A549 (cell line): ENCODE results near the gene TTYH2. TPM values are rescaled to one million over a fixed set of nuclear protein-coding genes. Genes with fewer than 3 reads are reported as not detected.

ENCODE experiments used
- ATAC-seq, 2 experiments: fragments of 200-7000 bp in 1 of 2; fragments of >200 bp in 1 of 2; cut with Nextera tagmentation in 1 of 2; cut with Tn5 transposase in 1 of 2; 3 replicates each; pipeline versions ENCODE4 v1.8.0 to v1.9.1; 2018 to 2020; ENCODE audit warnings: mild to moderate bottlenecking in 1 of 2, moderate library complexity in 1 of 2
- CTCF ChIA-PET: fragments of 300-600 bp; sonication (Branson Sonifier 250); formaldehyde crosslinking; extraction: SDS; loops from one replicate; lab custom pipeline; 2021; ENCODE audit warnings: antibody characterized with exemption, inconsistent platforms; lab: Yijun Ruan, JAX
- POLR2A ChIA-PET: fragments of 350-600 bp; formaldehyde crosslinking; extraction: SDS; loops from one replicate; lab custom pipeline; 2021; ENCODE audit warnings: antibody characterized with exemption, inconsistent platforms; lab: Yijun Ruan, JAX
- DNase-seq, 2 experiments: peaks; one replicate each; pipeline versions ENCODE4 v3.0.0 to v3.0.0-alpha.2; 2011 to 2016; ENCODE audit warnings: low read depth in 1 of 2, low spot score in 1 of 2
- FAIRE-seq: peaks from 2 replicates; lab custom pipeline; 2011; peaks lifted over from hg19 to GRCh38; lab: Jason Lieb, UNC
- H3K27ac ChIP-seq, 2 experiments: fragments of >200 bp; sonication (Bioruptor Twin); formaldehyde crosslinking; 3 replicates each; pipeline ENCODE4 v1.5.1; 2016 to 2017
- H3K4me1 ChIP-seq: fragments of >200 bp; sonication (Bioruptor Twin); formaldehyde crosslinking; 3 replicates; pipeline ENCODE4 v1.6.1; 2016
- H3K4me2 ChIP-seq: fragments of >200 bp; sonication (Bioruptor Twin); formaldehyde crosslinking; 3 replicates; pipeline ENCODE4 v1.6.1; 2016
- H3K4me3 ChIP-seq: fragments of >200 bp; sonication (Bioruptor Twin); formaldehyde crosslinking; 3 replicates; pipeline ENCODE4 v1.5.1; 2016
- H3K9me3 ChIP-seq: fragments of >200 bp; sonication (Bioruptor Twin); formaldehyde crosslinking; 3 replicates; pipeline ENCODE4 v1.6.1; 2016
- BHLHE40 ChIP-seq: IDR thresholded peaks from 2 replicates; pipeline ENCODE4 v1.6.1; 2012; ENCODE audit warnings: low read depth, low read length, inconsistent platforms
- CBX2 ChIP-seq: fragments of 200-600 bp; sonication (generic); IDR thresholded peaks from 2 replicates; pipeline ENCODE4 v1.6.1; 2016; ENCODE audit warnings: low read depth, mild to moderate bottlenecking, borderline replicate concordance
- ESRRA ChIP-seq: fragments of 150-350 bp; IDR thresholded peaks from 2 replicates; pipeline ENCODE4 v1.6.1; 2014; ENCODE audit warnings: mild to moderate bottlenecking, low read length, borderline replicate concordance
- FOSB ChIP-seq: fragments of 250-450 bp; sonication (Bioruptor Pico); IDR thresholded peaks from 2 replicates; pipeline ENCODE4 v1.5.0; 2020; ENCODE audit warnings: mild to moderate bottlenecking, moderate library complexity
- FOSL2 ChIP-seq, 2 experiments: fragments of 450-650 bp in 1 of 2; fragments of >200 bp in 1 of 2; sonication (Bioruptor Twin) in 1 of 2; formaldehyde crosslinking; IDR thresholded peaks; 2 replicates each; pipeline versions ENCODE4 v1.5.0 to v1.6.1; 2016 to 2020; ENCODE audit warnings: mild to moderate bottlenecking in 1 of 2, moderate library complexity in 1 of 2
- HEYL ChIP-seq: fragments of 250-450 bp; sonication (Bioruptor Pico); IDR thresholded peaks from 2 replicates; pipeline ENCODE4 v1.8.0; 2021; ENCODE audit warnings: mild to moderate bottlenecking, moderate library complexity
- HOXA7 ChIP-seq: fragments of 250-450 bp; sonication (Bioruptor Pico); IDR thresholded peaks from 2 replicates; pipeline ENCODE4 v1.5.0; 2020; ENCODE audit warnings: mild to moderate bottlenecking, moderate library complexity
- HOXB5 ChIP-seq: fragments of 250-450 bp; sonication (Bioruptor Pico); IDR thresholded peaks from 2 replicates; pipeline ENCODE4 v1.5.0; 2020; ENCODE audit warnings: mild to moderate bottlenecking, moderate library complexity
- JUN ChIP-seq, 2 experiments: fragments of >200 bp; sonication (Bioruptor Twin); formaldehyde crosslinking; IDR thresholded peaks; 2 replicates in 1 of 2; 3 replicates in 1 of 2; pipeline ENCODE4 v1.6.1; 2016 to 2017
- KDM1A ChIP-seq: fragments of 200-600 bp; sonication (generic); IDR thresholded peaks from 2 replicates; pipeline ENCODE4 v1.6.1; 2016; ENCODE audit warnings: low read depth, mild to moderate bottlenecking
- KDM5A ChIP-seq: fragments of 200-600 bp; sonication (generic); IDR thresholded peaks from 2 replicates; pipeline ENCODE4 v1.6.1; 2016; ENCODE audit warnings: antibody characterized with exemption, mild to moderate bottlenecking
- NFE2L2 ChIP-seq: fragments of 150-350 bp; conservative IDR thresholded peaks from 2 replicates; pipeline ENCODE4 v1.6.1; 2014; ENCODE audit warnings: low read length
- NPAS2 ChIP-seq: fragments of 250-450 bp; sonication (Bioruptor Pico); IDR thresholded peaks from 2 replicates; pipeline ENCODE4 v1.8.0; 2022; ENCODE audit warnings: mild to moderate bottlenecking, moderate library complexity, borderline replicate concordance
- NR3C1 ChIP-seq: fragments of >200 bp; sonication (Bioruptor Twin); formaldehyde crosslinking; IDR thresholded peaks from 3 replicates; pipeline ENCODE4 v1.6.1; 2017
- POLR2A ChIP-seq: IDR thresholded peaks from 2 replicates; pipeline ENCODE4 v1.6.1; 2012; ENCODE audit warnings: mild to moderate bottlenecking, low read length
- RFX5 ChIP-seq: fragments of 450-650 bp; IDR thresholded peaks from 2 replicates; pipeline ENCODE4 v1.7.1; 2014; ENCODE audit warnings: antibody characterized with exemption, mild to moderate bottlenecking, moderate library complexity
- ZC3H11A ChIP-seq: fragments of 450-650 bp; IDR thresholded peaks from 2 replicates; pipeline ENCODE4 v1.6.1; 2014; ENCODE audit warnings: antibody characterized with exemption, mild to moderate bottlenecking
- ZFP36 ChIP-seq: fragments of 450-650 bp; IDR thresholded peaks from 2 replicates; pipeline ENCODE4 v1.6.1; 2014; ENCODE audit warnings: borderline replicate concordance; ENCODE audit not compliant: partially characterized antibody
- ZNF302 ChIP-seq: fragments of 250-450 bp; sonication (Bioruptor Pico); IDR thresholded peaks from 2 replicates; pipeline ENCODE4 v1.9.0; 2021; ENCODE audit warnings: inconsistent platforms, mild to moderate bottlenecking, moderate library complexity
- WGBS: methylation state at CpG from one replicate; pipeline ENCODE4 v1.1.6; 2017; ENCODE audit errors: missing lambda C conversion rate; 5-methylcytosine and 5-hydroxymethylcytosine counted together
- polyA plus RNA-seq, 4 experiments: library from polyadenylated mRNA; depleted of rRNA in 3 of 4; stranded (reverse); fragments of >200 nt; fragmentation: RNase III in 1 of 4; extraction: RNeasy Plus Mini Kit Qiagen cat#74134 plus additional on column Dnase treatment in 1 of 4; gene quantifications; 2 replicates in 3 of 4; 3 replicates in 1 of 4; pipeline ENCODE4 v1.2.3, GENCODE V29; 2011 to 2017
- TF ChIP-seq, protein P1 (sequence below): IDR thresholded peaks from 2 replicates; pipeline ENCODE4 v1.6.1; 2012; ENCODE audit warnings: low read depth, borderline replicate concordance
- TF ChIP-seq, protein P2 (sequence below): fragments of 200-600 bp; sonication (generic); IDR thresholded peaks from 2 replicates; pipeline ENCODE4 v1.6.1; 2016; ENCODE audit warnings: antibody characterized with exemption, mild to moderate bottlenecking, moderate library complexity
- TF ChIP-seq, protein P3 (sequence below): IDR thresholded peaks from 2 replicates; pipeline ENCODE4 v1.6.1; 2012
- TF ChIP-seq, protein P4 (sequence below): fragments of >200 bp; sonication (Bioruptor Twin); formaldehyde crosslinking; IDR thresholded peaks from 3 replicates; pipeline ENCODE4 v1.5.1; 2016

Gene TTYH2
- polyA plus RNA-seq, 2 of the 4 experiments (the other 2 are of a cell fraction) = 1.4 to 1.7 TPM

DNA sequence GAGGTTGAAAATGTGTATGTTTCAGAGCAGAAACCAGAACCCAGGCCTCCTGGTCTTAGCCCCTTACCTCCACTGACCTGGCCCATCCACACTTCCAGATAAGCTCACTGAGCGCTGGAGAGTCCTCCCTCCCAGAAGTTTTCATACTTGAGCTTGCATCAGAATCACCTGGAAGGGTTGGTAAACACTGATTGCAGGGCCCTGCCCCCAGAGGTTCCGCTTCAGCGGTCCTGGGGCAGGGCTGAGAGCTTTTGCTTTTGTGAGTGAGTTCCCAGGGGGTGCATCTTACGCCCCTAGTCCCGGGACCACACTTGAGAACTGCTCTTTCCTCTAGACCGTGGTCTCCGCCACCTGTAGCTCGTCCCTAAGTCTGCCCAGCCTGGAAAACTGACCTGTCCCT is 20.6 kb downstream of the TTYH2 start:
- no peak overlapping the region for H3K4me3 ChIP-seq
- no peak overlapping the region for H3K27ac ChIP-seq
- ATAC-seq (no peak), FAIRE-seq (no peak), DNase-seq (no peak)
- H3K4me2 ChIP-seq = no peak overlapping the region
- no peaks in the 10 kb centered on the region for H3K4me1 ChIP-seq
- TF ChIP-seq, protein P1, sequence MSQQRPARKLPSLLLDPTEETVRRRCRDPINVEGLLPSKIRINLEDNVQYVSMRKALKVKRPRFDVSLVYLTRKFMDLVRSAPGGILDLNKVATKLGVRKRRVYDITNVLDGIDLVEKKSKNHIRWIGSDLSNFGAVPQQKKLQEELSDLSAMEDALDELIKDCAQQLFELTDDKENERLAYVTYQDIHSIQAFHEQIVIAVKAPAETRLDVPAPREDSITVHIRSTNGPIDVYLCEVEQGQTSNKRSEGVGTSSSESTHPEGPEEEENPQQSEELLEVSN = no peak
- TF ChIP-seq NR3C1 = no peak
- no peak for TF ChIP-seq KDM5A
- no peak for TF ChIP-seq FOSL2 (IDR thresholded peaks at IDR 0.05)
- TF ChIP-seq FOSL2 (CRISPR knock-in tag; IDR thresholded peaks at IDR 0.05) = no peak
- TF ChIP-seq, protein P2, sequence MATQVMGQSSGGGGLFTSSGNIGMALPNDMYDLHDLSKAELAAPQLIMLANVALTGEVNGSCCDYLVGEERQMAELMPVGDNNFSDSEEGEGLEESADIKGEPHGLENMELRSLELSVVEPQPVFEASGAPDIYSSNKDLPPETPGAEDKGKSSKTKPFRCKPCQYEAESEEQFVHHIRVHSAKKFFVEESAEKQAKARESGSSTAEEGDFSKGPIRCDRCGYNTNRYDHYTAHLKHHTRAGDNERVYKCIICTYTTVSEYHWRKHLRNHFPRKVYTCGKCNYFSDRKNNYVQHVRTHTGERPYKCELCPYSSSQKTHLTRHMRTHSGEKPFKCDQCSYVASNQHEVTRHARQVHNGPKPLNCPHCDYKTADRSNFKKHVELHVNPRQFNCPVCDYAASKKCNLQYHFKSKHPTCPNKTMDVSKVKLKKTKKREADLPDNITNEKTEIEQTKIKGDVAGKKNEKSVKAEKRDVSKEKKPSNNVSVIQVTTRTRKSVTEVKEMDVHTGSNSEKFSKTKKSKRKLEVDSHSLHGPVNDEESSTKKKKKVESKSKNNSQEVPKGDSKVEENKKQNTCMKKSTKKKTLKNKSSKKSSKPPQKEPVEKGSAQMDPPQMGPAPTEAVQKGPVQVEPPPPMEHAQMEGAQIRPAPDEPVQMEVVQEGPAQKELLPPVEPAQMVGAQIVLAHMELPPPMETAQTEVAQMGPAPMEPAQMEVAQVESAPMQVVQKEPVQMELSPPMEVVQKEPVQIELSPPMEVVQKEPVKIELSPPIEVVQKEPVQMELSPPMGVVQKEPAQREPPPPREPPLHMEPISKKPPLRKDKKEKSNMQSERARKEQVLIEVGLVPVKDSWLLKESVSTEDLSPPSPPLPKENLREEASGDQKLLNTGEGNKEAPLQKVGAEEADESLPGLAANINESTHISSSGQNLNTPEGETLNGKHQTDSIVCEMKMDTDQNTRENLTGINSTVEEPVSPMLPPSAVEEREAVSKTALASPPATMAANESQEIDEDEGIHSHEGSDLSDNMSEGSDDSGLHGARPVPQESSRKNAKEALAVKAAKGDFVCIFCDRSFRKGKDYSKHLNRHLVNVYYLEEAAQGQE = no peak
- TF ChIP-seq HOXA7 (CRISPR knock-in tag) = no peak
- TF ChIP-seq HOXB5 (CRISPR knock-in tag) = no peak
- TF ChIP-seq POLR2A = no peak
- no peak for TF ChIP-seq BHLHE40
- TF ChIP-seq RFX5 = no peak
- TF ChIP-seq, protein P3, sequence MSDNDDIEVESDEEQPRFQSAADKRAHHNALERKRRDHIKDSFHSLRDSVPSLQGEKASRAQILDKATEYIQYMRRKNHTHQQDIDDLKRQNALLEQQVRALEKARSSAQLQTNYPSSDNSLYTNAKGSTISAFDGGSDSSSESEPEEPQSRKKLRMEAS = no peak
- no peak for TF ChIP-seq KDM1A
- no peak for TF ChIP-seq NFE2L2
- no peak for TF ChIP-seq ZC3H11A
- no peak for TF ChIP-seq CBX2
- ChIA-PET CTCF (interaction anchor here (1.2 to 1.4 kb wide), 2 partner anchors 10 to 12 kb away, joined by 3 to 4 read pairs; no protein-coding TSS in a partner anchor), POLR2A (no interaction called here)
- WGBS = 79% methylated on average over 8 of the region's 8 CpGs
- H3K9me3 ChIP-seq = no peaks in the 10 kb centered on the region

DNA sequence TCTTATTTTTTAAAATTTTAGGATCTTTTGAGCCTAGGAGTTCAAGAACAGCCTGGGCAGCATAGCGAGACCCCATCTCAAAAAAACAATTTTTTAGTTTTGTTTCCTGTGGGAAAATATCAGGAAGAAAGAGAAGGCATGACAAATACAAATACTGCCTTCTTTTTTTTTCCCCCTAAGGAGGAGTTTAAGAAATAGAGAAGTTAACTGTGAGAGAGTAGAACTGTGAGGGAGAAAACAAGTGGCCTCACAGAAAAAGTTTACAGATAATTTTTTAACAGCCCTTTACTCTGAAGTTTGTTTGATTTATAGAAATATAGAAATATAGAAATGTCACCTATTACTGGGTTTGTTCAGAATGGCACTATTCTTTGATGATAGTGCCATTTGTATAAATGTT is 21.1 kb downstream of the TTYH2 start:
- no peak for FAIRE-seq
- CTCF ChIA-PET = interaction anchor here (1.4 kb wide), 1 partner anchor 10 kb away, joined by 4 read pairs; no protein-coding TSS in a partner anchor

More for the DNA sequence above, 21.1 kb downstream of the TTYH2 start:
- no peaks in the 10 kb centered on the region for H3K9me3 ChIP-seq
- H3K27ac ChIP-seq = no peak overlapping the region
- H3K4me3 ChIP-seq = no peak overlapping the region
- 47% methylated on average over 1 of the region's 1 CpG for WGBS
- no peak for TF ChIP-seq FOSB (CRISPR knock-in tag)
- TF ChIP-seq, protein P4, sequence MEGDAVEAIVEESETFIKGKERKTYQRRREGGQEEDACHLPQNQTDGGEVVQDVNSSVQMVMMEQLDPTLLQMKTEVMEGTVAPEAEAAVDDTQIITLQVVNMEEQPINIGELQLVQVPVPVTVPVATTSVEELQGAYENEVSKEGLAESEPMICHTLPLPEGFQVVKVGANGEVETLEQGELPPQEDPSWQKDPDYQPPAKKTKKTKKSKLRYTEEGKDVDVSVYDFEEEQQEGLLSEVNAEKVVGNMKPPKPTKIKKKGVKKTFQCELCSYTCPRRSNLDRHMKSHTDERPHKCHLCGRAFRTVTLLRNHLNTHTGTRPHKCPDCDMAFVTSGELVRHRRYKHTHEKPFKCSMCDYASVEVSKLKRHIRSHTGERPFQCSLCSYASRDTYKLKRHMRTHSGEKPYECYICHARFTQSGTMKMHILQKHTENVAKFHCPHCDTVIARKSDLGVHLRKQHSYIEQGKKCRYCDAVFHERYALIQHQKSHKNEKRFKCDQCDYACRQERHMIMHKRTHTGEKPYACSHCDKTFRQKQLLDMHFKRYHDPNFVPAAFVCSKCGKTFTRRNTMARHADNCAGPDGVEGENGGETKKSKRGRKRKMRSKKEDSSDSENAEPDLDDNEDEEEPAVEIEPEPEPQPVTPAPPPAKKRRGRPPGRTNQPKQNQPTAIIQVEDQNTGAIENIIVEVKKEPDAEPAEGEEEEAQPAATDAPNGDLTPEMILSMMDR = no peak
- TF ChIP-seq ESRRA = no peak
- TF ChIP-seq NPAS2 = no peak
- no peak for TF ChIP-seq HEYL (CRISPR knock-in tag)
- no peak for TF ChIP-seq ZNF302 (CRISPR knock-in tag)
- TF ChIP-seq JUN (IDR thresholded peaks at IDR 0.05) = no peak
- TF ChIP-seq ZFP36 = no peak
- POLR2A ChIA-PET = no interaction called here
- no peaks in the 10 kb centered on the region for H3K4me1 ChIP-seq
- no peak for ATAC-seq
- H3K4me2 ChIP-seq = no peak overlapping the region
- no peak for DNase-seq
